Non-pigmented ciliary epithelial cell (primary cell): ENCODE measurements around the gene CERS6.
A peak's percentile ranks its signal among the peaks of the same experiment; 100 is the strongest.

Experiments used
- DNase-seq: peaks from one replicate; pipeline ENCODE4 v3.0.0-alpha.2; 2010; ENCODE audit warnings: low read depth

Gene CERS6

GRCh38 chr2:168602846-168603401 is 146.9 kb downstream of the CERS6 start:
- no peak for DNase-seq

- no peak for DNase-seq
Observed at GRCh38 chr2:168603439-168603961, 147.4 kb downstream of the CERS6 start.

- DNase-seq, result no peak
Observed at GRCh38 chr2:168604252-168604651, 148.2 kb downstream of the CERS6 start.

GRCh38 chr2:168607992-168608391 is 151.9 kb downstream of the CERS6 start:
- DNase-seq, result no peak

- DNase-seq, result no peak
Observed at GRCh38 chr2:168608796-168609195, 152.7 kb downstream of the CERS6 start.

GRCh38 chr2:168611091-168611490 is 155.0 kb downstream of the CERS6 start:
- DNase-seq, result no peak

GRCh38 chr2:168611896-168612650 is 156.0 kb downstream of the CERS6 start:
- DNase-seq, result no peak

GRCh38 chr2:168612719-168613118 is 156.6 kb downstream of the CERS6 start:
- DNase-seq, result no peak

GRCh38 chr2:168613551-168613950 is 157.5 kb downstream of the CERS6 start:
- DNase-seq, result no peak

- no peak for DNase-seq
Observed at GRCh38 chr2:168614172-168615018, 158.3 kb downstream of the CERS6 start.

GRCh38 chr2:168620554-168620953 is 164.5 kb downstream of the CERS6 start:
- DNase-seq, result no peak

GRCh38 chr2:168622559-168622958 is 166.5 kb downstream of the CERS6 start:
- DNase-seq, result no peak

GRCh38 chr2:168624028-168624427 is 168.0 kb downstream of the CERS6 start:
- no peak for DNase-seq

- no peak for DNase-seq
Observed at GRCh38 chr2:168626096-168626495, 170.0 kb downstream of the CERS6 start.

GRCh38 chr2:168626647-168627046 is 170.6 kb downstream of the CERS6 start:
- no peak for DNase-seq

- no peak for DNase-seq
Observed at GRCh38 chr2:168632709-168633121, 176.6 kb downstream of the CERS6 start.

GRCh38 chr2:168633200-168633599 is 177.1 kb downstream of the CERS6 start:
- no peak for DNase-seq

GRCh38 chr2:168633895-168634294 is 177.8 kb downstream of the CERS6 start:
- no peak for DNase-seq

GRCh38 chr2:168635065-168635577 is 179.0 kb downstream of the CERS6 start:
- no peak for DNase-seq

- no peak for DNase-seq
Observed at GRCh38 chr2:168639018-168639417, 182.9 kb downstream of the CERS6 start.

- DNase-seq, result peak; percentile 30
Observed at GRCh38 chr2:168639441-168639898, 183.4 kb downstream of the CERS6 start.

- no peak for DNase-seq
Observed at GRCh38 chr2:168640039-168640438, 184.0 kb downstream of the CERS6 start.
